HepG2 (cell line): ENCODE results near the gene FSCN2.
A peak's percentile ranks its signal among the peaks of the same experiment; 100 is the strongest.

Experiments
- CTCF ChIP-seq: sonication (generic); formaldehyde crosslinking; IDR thresholded peaks from 2 replicates; pipeline ENCODE4 v1.5.0; 2020; ENCODE audit warnings: mild to moderate bottlenecking, missing genetic modification reagents, moderate library complexity
- ELF1 ChIP-seq: sonication (generic); formaldehyde crosslinking; IDR thresholded peaks from 2 replicates; pipeline ENCODE4 v1.4.0; 2020; ENCODE audit warnings: missing genetic modification reagents
- IRF2 ChIP-seq: IDR thresholded peaks from 2 replicates; pipeline ENCODE4 v1.6.1; 2018; ENCODE audit warnings: missing genetic modification reagents, missing compliant biosample characterization
- MAFF ChIP-seq: IDR thresholded peaks from 2 replicates; pipeline ENCODE4 v1.6.1; 2011; ENCODE audit warnings: low read depth, low read length, improper control_type of control experiment
- MAFK ChIP-seq, 2 experiments: IDR thresholded peaks in 1 of 2; conservative IDR thresholded peaks in 1 of 2; 2 replicates each; pipeline ENCODE4 v1.6.1; 2011; ENCODE audit warnings: improper control_type of control experiment in 2 of 2, low read length in 2 of 2
- NPAS2 ChIP-seq: sonication (generic); formaldehyde crosslinking; IDR thresholded peaks from 2 replicates; pipeline ENCODE4 v1.8.0; 2022; ENCODE audit warnings: mild to moderate bottlenecking, missing genetic modification reagents, borderline replicate concordance
- RAD51 ChIP-seq: fragments of 450-650 bp; IDR thresholded peaks from 2 replicates; pipeline ENCODE4 v1.6.1; 2016; ENCODE audit warnings: borderline replicate concordance
- RORA ChIP-seq: sonication (generic); formaldehyde crosslinking; IDR thresholded peaks from 2 replicates; pipeline ENCODE4 v1.5.0; 2020; ENCODE audit warnings: mild to moderate bottlenecking, missing genetic modification reagents, moderate library complexity
- TFE3 ChIP-seq: IDR thresholded peaks from 2 replicates; pipeline ENCODE4 v1.6.1; 2016
- ZFP36 ChIP-seq: fragments of 150-350 bp; IDR thresholded peaks from 2 replicates; pipeline ENCODE4 v1.6.1; 2018; ENCODE audit warnings: borderline replicate concordance, low read length, low read depth; ENCODE audit not compliant: partially characterized antibody
- ZMYM3 ChIP-seq: sonication (generic); formaldehyde crosslinking; IDR thresholded peaks from 2 replicates; pipeline ENCODE4 v1.5.1; 2020; ENCODE audit warnings: mild to moderate bottlenecking, missing genetic modification reagents
- ZNF24 ChIP-seq: fragments of 450-650 bp; IDR thresholded peaks from 2 replicates; pipeline ENCODE4 v1.6.1; 2017; ENCODE audit warnings: antibody characterized with exemption, mild to moderate bottlenecking
- ZZZ3 ChIP-seq: sonication (generic); formaldehyde crosslinking; IDR thresholded peaks from 2 replicates; pipeline ENCODE4 v1.4.0; 2020; ENCODE audit warnings: missing genetic modification reagents, mild to moderate bottlenecking, borderline replicate concordance
- TF ChIP-seq, protein P1 (sequence below): sonication (generic); formaldehyde crosslinking; IDR thresholded peaks from 2 replicates; pipeline ENCODE4 v1.5.0; 2020; ENCODE audit warnings: missing genetic modification reagents

- TF ChIP-seq RAD51 = no peak
- TF ChIP-seq, protein P1, sequence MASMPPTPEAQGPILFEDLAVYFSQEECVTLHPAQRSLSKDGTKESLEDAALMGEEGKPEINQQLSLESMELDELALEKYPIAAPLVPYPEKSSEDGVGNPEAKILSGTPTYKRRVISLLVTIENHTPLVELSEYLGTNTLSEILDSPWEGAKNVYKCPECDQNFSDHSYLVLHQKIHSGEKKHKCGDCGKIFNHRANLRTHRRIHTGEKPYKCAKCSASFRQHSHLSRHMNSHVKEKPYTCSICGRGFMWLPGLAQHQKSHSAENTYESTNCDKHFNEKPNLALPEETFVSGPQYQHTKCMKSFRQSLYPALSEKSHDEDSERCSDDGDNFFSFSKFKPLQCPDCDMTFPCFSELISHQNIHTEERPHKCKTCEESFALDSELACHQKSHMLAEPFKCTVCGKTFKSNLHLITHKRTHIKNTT (CRISPR knock-in tag) = 0 out of 2 replicates have a peak, but pooled peaks have one; percentile 37
- no peak for TF ChIP-seq ZNF24
- TF ChIP-seq RORA (CRISPR knock-in tag) = no peak
- TF ChIP-seq ZFP36 = no peak
- TF ChIP-seq NPAS2 (CRISPR knock-in tag) = no peak
- TF ChIP-seq MAFF = no peak
- no peak for TF ChIP-seq CTCF
- no peak for TF ChIP-seq TFE3 (CRISPR knock-in tag)
- no peak for TF ChIP-seq IRF2
- TF ChIP-seq ELF1 (CRISPR knock-in tag) = no peak
- TF ChIP-seq MAFK (conservative IDR thresholded peaks at IDR 0.05 in 1 of 2, IDR thresholded peaks at IDR 0.05 in 1 of 2; ENCODE audit: low read length in 2 of 2) = no peak
- TF ChIP-seq ZZZ3 (CRISPR knock-in tag) = no peak
- TF ChIP-seq ZMYM3 = no peak
Observed at GRCh38 chr17:81509972-81510784, 18.0 kb upstream of the FSCN2 start.
